GM19328 (cell line): ENCODE measurements around the gene NRP1.
A peak's percentile ranks its signal among the peaks of the same experiment; 100 is the strongest.

Experiments
- ATAC-seq: cut with Tn5 transposase; IDR thresholded peaks from one replicate; pipeline ENCODE4 v1.9.1; 2021; ENCODE audit warnings: mild to moderate bottlenecking, moderate library complexity; ENCODE audit not compliant: unreplicated experiment

Gene NRP1

DNA sequence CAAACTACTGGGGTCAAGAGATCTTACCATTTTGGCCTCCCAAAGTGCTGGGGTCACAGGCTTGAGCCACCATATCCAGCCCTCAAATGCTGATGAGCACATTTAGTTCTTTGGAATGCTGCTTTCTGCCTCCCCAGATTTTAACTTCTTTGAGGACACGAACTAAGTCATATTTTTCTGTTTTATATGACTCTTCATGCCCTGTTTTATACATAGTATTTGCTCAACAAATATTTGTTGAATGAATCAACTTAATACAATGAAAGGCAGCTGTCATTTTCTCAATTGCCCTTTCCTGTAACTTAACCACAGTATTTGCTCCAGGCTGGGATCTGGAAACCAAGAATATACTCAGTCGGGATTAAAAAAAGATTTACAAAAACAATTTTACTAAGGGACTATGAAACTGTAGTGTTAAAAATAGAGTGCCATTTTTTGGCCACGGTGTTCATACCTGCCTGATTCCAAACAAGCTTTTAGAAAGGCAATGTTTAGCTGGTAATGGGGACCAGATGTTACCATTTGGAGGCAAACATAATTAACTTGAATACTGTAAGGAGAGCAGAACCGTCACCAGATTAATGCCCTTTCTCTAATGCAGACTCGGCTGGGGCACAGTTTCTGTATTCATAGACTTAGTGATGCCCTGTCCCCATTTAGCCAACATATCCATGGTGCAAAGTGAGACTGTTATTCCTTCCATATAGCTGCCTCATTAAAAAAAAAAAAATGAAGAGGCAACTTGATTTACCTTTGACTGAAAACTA is 117.6 kb downstream of the NRP1 start:
- no peak for ATAC-seq

DNA sequence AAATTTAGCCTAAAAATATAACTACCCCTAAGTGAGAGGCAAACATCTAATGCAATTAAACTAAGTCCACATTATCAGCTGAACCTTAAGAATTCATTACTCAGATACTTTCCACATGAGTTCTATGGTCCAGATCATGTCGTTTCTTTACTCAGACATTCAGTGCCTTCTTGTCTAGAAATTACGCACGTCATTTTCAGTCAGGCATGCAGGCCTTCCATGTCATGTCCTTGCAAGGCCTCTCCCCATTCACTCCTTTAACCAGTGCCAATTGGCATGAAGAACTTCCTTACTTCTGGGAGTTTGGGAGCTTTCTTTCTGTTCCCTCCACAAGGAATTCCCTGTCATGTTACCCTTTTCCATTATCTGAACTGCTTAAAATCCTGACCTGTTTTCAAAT is 118.8 kb downstream of the NRP1 start:
- no peak for ATAC-seq

DNA sequence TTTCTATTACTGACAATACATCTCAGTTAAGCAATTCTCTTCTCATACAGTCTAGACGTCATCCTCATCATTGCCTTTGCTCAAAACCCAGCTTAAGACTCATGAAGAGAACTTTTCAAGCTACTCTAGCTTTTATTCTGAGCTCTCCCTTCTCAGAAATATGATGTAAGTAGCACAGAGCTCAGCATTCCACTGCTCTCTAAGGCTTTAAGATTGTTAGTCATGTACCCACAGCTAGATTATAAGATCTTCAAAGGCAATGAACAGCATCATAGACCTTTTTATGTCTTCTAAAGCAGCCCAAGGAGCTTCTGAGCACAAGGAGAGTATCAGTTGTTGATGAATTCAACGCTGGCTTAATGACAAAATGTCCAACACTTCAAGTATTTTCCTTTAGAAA is 119.3 kb downstream of the NRP1 start:
- no peak for ATAC-seq

DNA sequence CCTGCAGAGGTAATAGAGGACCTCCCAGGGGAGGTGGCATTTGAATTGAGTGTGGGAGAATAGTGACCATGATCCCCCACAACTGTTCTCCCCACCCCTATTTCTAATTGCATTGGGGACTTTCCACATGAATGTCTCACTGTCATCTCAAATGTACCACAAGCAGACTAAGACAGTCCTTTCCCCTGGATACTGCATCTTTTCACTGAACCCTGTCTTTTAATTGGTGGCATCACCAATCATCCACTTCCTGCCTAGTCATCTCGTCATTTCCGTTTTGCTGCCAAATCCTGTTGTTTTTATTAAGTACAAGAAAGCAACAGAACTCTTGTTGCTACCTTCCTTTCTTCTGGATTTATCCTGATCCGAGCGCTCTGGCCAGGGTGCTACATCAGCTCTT is 120.3 kb downstream of the NRP1 start:
- no peak for ATAC-seq

DNA sequence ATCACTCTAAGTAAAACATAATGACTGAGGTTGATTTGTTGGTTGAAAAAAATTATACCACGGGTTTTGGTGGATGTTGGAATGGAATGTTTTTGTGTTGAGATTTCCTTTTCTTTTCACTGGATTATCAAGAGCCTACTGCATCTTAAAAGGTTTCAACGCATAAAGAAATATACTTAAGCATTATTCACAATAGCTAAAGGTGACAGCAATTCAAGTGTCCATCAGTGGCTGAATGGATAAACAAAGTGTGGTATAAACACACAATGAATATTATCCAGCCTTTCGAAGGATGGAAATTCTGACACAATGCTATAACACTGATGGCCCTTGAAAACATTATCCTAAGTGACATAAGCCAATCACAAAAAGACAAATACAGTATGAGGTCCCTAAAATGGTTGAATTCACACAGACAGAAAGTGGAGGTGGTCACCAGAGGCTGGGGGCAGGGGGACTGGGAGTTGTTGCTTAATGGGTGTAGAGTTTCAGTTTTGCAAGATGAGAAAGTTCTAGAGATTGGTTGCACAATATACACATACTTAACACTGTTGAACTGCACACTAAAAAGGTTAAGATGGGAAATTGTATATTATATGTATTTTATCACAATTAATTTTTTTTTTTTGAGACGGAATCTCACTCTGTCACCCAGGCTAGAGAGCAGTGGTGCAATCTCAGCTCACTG is 122.3 kb downstream of the NRP1 start:
- no peak for ATAC-seq

DNA sequence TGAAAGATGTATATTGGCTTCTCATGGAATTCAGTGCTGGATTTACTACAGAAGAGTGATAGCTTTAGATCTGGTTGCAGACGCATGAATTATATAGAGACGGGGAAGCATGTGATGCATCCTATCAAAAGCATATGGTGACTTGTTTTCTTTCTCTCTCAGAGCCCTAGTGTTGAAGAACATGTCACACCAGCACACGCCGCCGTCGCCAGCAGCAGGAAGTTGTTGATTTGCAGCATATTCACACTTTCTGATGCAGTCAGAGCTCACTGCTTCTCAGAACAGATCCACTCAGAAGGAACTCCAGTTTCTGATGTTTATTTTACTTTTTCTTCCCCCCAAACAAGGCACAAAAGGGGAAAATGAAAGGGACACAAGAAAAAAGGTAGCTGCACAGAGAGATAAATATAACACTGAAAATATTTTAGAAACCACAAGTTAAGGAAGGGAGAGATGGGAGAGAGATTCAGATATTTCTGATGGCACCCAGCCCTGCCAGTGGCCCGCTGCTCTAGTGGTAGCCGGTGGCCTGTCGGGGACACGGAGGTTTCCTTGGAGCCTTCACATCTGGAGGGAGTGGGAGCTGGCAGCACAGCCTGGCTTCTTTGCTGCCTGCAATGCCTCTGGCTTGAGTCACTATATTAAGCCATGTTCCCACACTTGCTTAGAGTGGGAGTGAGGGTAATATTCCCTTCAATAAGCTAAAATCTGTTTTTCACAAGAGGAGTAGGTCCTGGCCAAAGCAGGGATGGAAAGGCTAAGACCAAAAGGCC is 123.2 kb downstream of the NRP1 start:
- no peak for ATAC-seq

DNA sequence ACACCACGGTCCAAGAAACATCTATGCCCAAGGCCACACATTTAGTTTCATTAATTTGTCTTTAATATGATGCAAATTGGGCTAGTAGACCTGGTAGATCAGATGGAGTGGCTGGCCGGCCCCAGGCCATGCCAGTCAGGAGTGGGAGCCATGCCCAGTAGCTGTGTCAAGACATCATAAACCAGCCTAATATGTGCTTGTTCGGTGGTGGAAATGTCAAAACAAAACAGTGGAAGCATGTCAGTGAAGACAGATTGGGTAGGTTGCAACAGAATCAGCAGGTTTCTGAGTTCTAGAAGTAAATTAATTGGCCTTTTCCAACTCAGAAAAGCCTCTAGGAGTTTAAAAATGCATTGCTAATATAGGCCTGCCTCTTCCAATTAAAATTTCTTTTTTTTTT is 124.7 kb downstream of the NRP1 start:
- ATAC-seq = no peak

DNA sequence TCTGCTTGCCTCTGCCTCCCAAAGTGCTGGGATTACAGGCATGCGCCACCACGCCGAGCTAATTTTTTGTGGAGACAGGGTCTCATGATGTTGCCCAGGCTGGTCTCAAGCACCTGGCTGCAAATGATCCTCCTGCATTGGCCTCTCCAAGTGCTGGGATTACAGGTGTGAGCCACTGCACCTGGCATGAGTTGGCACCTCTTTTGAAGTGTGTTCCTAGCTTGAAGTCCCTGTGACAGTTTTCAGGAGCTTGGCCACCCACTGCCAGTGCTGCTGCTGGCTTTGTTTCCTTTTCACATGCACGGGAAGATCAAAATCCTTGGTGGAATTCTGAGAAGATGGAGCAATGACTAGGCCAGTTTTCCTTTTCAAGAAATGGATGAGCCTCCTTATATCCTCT is 126.3 kb downstream of the NRP1 start:
- no peak for ATAC-seq

DNA sequence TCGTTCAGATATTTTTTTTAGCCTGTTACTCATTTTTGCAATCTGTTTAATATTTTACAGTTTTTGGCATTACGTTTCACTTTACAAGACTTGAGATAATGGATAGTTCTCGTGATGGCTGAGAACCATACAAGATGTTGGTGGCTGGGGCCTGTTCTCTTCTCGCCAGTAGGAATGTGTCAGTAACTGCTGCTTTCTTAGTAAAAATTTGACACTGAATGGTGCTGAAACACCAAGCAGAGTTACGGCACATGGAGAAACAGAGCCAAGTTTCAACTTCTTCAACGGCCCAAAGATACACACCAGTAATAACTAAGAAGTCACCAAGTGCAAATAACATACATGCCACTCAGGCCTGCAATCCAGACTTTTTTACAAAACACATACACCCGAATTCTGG is 130.4 kb downstream of the NRP1 start:
- ATAC-seq = no peak

DNA sequence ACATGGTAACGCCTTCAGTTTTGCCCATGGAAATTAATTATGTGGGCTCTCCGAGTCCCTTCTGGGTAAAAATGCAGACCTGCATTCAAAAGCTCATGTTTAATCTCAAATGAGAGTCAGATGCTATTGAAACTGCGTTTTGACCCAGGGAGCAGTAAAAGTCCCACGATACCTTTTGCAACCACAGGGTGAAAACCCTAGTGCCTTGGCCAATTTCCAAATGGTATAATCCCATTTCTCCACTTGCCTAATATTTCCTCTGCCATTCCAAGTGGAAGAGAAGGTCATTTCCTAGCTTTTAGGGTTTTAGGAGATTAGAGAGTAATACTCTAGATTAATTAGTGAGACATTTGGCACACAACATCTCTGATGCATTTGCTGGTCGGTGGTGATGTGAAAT is 132.5 kb downstream of the NRP1 start:
- no peak for ATAC-seq

DNA sequence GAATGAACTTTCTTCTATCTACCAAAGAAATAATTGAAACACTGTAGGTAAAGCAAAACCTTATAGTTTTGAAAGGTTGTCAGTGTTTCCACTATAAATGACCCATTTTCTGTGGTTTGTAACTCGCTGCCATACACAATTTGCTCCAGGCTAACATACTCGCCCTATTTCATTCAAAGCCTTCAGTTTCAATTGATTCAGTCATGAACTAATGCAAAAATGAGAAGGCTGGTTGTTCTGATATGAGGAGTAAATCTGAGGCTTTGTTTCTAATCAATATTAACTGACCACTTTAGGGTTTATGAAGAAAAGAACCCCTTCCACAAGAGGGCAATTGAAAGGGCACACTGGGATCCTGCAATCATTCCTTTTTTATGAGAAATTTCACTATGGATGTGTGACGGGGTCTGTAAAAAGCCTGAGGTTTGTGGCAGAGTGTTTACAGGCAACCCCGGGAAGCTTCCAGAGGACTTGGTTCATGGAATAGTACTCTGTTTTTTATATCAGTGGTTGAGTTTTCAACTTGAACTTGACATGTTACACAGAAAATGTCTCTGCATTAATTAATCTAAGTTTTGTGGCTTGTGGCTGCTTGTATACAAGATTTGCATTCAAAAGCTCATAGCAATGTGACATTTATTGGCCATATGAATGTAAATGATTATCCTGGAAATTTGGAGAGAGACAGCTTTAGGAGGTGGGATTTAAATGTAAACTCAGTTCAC is 133.2 kb downstream of the NRP1 start:
- ATAC-seq = no peak

DNA sequence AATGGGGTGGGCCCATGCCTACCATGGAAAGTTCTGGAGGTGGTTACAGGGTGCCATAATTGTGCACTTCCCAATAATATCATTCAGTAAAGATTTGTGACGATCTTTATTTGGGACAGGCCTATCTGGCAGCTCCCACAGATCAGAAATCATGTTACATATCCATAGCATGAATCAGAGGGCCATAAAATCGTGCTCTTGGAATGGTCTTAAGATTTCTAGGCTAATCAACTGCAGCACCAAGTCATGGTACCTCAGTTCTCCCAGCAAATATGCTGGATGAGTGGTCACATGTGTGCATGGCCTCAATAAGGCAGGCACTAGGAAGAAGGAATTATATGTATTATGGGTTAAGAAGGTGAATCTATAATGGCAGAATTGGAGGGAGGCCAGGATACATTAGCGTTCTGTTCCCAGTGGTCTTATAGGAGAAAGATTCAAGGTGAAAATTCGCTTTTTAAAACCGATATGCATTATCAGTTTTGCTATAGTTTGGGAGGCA is 134.7 kb downstream of the NRP1 start:
- no peak for ATAC-seq

DNA sequence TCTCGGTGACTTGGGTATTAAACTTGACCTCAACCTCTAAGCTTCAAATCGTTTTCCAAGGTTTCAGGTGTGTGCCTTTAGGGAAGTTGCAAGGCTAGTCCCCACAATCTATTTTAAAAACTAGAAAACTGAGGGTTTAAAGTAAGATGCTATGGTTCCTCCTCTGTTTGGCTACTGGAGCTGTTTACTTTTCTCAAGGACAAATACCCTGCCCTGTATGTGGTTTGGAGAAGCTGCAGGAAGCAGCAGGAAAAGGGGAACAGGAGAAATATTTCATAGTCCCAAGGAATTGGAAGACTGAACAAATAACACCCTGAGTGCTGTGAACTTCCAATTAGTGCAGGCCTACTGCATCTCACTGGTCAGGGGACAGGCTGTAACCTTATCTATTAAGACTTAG is 135.9 kb downstream of the NRP1 start:
- ATAC-seq = no peak

DNA sequence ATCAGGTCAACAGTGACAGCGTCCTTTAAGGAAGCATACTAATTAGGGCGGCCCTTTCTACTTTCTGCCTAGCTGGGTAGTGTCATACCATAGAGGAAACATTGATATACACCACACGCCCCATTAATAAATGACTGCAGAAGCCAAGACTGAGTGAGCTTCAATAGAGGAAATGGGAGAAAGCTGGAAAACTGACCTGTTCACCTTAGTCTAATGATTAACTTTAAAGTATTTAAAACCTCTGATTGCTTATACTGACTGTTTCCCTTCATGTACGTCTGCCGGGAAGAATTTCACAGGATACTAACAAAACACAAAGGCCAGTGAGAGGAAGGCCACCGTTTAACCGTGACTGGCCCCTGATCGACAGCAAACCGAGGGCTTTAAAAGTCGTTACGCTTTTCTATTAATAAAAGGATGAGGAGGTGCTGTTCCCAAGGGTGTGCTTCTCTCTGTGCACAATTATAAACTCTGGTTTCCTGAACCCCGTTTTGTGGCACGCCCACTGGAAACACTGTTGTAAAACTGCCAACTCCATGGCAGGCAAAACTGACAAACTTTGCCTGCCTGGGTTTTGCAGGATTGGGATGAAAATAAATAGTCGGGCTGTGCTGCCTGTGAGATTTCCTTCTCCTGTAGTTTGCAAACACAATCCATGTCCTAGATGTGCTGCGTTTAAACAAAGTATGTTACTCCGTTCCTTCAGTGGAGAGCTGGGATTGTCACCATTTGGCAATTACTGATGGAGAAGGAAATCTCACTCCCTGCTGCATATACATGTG is 137.6 kb downstream of the NRP1 start:
- no peak for ATAC-seq

DNA sequence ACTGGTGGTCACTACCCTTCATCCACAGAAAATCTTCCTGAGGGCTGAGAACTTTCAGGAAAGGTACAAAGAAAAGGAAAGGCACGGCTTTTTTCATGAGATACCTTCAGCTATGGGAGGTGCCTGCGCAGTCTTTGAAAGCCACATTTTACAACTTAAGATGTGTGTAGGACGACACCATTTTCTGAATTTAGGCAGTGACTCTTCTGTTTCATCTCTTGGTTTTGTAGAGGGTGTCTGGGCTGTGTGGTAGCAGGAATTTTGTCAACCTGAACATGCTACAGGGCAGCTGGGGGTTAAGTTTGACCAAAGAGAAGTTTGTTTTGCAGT is 138.1 kb downstream of the NRP1 start:
- ATAC-seq = no peak

DNA sequence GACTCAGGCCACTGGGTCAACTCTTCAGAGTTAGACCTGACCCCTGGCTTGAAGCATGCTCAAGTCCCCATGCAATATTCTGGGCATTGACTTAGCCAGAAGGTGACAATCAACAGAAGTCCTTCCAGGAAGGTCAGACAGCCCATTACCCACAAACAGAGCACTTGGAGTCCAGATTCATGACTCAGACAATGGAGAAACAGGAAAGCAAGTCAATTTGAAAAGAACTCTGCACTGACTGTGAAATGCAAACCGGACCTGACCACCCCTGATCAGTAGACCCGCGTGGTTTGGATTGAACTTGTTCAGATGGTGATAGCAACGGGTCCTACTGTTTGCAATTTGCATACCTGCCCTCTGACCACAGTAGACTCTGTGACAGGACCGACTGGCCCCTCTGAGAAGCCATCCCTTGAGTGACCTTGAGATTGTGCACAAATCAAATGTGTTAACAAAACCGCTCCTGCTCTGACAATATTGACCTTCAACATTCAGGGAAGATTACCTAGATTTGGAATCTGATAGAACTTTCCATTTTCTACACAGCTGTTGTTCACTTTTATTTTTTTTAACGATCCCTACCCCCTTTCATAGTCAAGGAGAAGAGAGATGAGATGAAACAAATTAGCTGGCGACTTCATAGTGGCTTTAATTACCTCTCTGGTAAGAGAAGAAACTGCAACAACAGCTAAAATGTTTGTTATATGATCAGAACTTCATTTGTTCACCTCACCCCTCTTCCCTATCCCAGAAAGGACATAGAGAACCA is 138.7 kb downstream of the NRP1 start:
- ATAC-seq = no peak

DNA sequence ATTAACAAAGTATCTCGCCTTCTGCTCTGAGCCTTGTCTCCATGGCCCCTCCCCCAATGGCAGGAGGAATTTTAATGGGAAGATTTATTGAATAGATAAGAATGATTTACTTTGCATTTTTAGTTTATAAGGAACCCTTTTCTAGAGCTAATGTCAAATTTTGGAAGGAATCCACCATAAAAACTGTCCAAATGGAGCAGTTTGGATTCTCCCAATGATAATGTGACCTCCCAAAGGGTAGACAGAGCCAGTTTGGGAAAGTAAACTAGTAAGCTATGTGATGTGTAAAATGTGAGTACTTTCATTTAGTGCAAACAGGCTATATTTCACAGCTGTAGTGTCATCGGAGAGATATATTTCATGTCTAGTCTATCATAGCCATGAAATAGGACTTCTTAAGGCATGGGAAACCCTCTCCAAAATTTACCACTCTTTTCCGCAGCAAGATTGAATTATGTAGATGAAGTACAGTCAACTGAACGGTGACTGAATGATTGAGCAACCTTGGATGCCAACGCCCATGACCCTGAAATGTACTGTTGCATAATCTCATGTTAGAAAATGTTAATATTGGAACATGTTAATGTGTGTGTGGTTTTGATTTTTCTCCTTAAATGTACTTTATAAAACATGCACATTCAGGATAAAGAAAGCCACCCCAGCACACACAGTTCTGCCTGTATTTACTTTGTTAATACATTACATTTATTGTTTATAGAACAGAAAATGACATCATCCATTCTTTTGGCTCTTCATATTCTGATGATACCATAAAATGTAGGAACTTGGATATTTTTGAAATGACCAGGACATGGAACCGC is 140.6 kb downstream of the NRP1 start:
- ATAC-seq = no peak

DNA sequence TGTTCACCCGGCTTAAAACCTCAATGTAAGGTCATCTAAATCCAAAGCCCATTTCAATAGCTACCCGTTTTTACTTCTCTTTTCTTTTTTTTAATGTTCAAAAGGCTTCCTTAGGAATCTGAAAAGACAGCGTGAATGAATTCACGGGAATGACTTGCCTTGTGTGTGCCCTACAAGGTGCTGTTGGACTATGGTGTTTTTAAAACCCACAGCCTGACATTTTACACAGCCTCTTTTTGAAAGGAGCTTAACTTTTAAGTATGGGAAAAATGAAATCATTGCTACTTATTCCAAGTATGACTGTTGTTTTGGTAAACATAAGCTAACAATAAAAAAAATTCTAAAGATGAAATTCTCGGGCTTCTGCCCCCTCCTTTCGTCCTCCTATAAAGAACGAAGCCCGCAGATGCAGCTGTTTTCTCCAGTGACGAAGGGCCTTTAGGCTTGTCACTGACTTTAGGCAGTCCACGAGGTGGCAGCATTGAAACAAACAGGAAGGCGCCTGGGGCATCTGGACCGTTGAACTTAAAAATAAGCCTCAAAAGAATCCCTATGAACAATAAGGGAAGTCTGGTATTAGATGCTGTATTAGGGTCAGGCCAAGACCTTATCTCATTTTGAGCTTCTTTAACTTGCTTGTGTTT is 141.3 kb downstream of the NRP1 start:
- ATAC-seq = peak; percentile 94
